Activated CD4-positive, alpha-beta T cell treated with anti-CD3 and anti-CD28 coated beads for 36 hours (primary cell): ENCODE results near the gene ABCA7. TPM values are rescaled to one million over a fixed set of nuclear protein-coding genes. Genes with fewer than 3 reads are reported as not detected.
A peak's percentile ranks its signal among the peaks of the same experiment; 100 is the strongest.
"Not testable (repeated sequence)": the region's sequence is repeated elsewhere in the genome, so short reads cannot be mapped to it uniquely, and the experiment has no call there.

Experiments used
- ATAC-seq: fragments of 200-7000 bp; cut with Tn5 transposase; one replicate; pipeline ENCODE4 v1.10.0; 2021; ENCODE audit warnings: mild to moderate bottlenecking, moderate library complexity
- CTCF ChIA-PET: fragments of 350-600 bp; sonication (Branson Sonifier 250); formaldehyde crosslinking; loops from one replicate; lab custom pipeline; 2021; ENCODE audit warnings: antibody characterized with exemption; lab: Charles Lee
- POLR2A ChIA-PET: fragments of 350-600 bp; sonication (Branson Sonifier 250); formaldehyde crosslinking; loops from one replicate; lab custom pipeline; 2021; ENCODE audit warnings: antibody characterized with exemption, inconsistent platforms; lab: Charles Lee
- DNase-seq: peaks from one replicate; pipeline ENCODE4 v3.0.0-alpha.2; 2020
- H3K27ac Mint-ChIP-seq: one replicate; pipeline ENCODE4 v1.8.0; 2021; ENCODE audit warnings: mixed read lengths
- H3K27me3 Mint-ChIP-seq: one replicate; pipeline ENCODE4 v1.8.0; 2021; ENCODE audit warnings: mixed read lengths
- H3K36me3 Mint-ChIP-seq: one replicate; pipeline ENCODE4 v1.8.0; 2021; ENCODE audit warnings: low read depth, mixed read lengths
- H3K4me1 Mint-ChIP-seq: one replicate; pipeline ENCODE4 v1.8.0; 2021; ENCODE audit warnings: mixed read lengths
- H3K4me3 Mint-ChIP-seq: one replicate; pipeline ENCODE4 v1.8.0; 2021; ENCODE audit warnings: mild to moderate bottlenecking, moderate library complexity, mixed read lengths
- H3K9me3 Mint-ChIP-seq: one replicate; pipeline ENCODE4 v1.8.0; 2021; ENCODE audit warnings: low read depth, mixed read lengths
- intact Hi-C, 2 experiments: fragments of 100-400 bp; cut with DNase I in 1 of 2; cut with micrococcal nuclease in 1 of 2; formaldehyde crosslinking; loops; one replicate each; pipeline versions ENCODE4 v1.14.2 to v1.15.1; 2022 to 2024; cut with DNase I, micrococcal nuclease
- total RNA-seq, 2 experiments: library from RNA; stranded (reverse); gene quantifications; one replicate each; pipeline ENCODE4 v1.2.3, GENCODE V29; 2021

ABCA7 gene
- total RNA-seq, 2 experiments from 2014 or later = 14.4 to 16.9 TPM

- Mint-ChIP-seq H3K4me3 (no peak overlapping the region), H3K27me3 (no peaks in the 10 kb centered on the region), H3K36me3 (peaks cover 18% of the 10 kb centered on the region), H3K9me3 (no peaks in the 10 kb centered on the region), H3K27ac (no peak overlapping the region), H3K4me1 (peaks cover 10% of the 10 kb centered on the region)
- CTCF ChIA-PET = interaction anchor here (0.6 kb wide), 1 partner anchor 88 kb away, joined by 3 read pairs; no protein-coding TSS in a partner anchor
- POLR2A ChIA-PET = interaction anchor here (0.6 kb wide), 1 partner anchor 757 kb away, joined by 6 read pairs; no protein-coding TSS in a partner anchor
- intact Hi-C loops = loop anchor here (5.0 kb wide), 1 partner anchor 82 kb away; no protein-coding TSS in a partner anchor
- DNase-seq (no peak), ATAC-seq (no peak)
Measured at GRCh38 chr19:1109697-1110671, 70.1 kb downstream of the ABCA7 start.

GRCh38 chr19:1110809-1111640, 71.1 kb downstream of the ABCA7 start:
- CTCF ChIA-PET = no interaction called here

GRCh38 chr19:1111641-1112267, 71.8 kb downstream of the ABCA7 start:
- POLR2A ChIA-PET = interaction anchor here (1.3 kb wide), 1 partner anchor 157 kb away, joined by 3 read pairs; no protein-coding TSS in a partner anchor

More at GRCh38 chr19:1110809-1111640, 71.1 kb downstream of the ABCA7 start:
- Mint-ChIP-seq H3K4me3 (no peak overlapping the region), H3K9me3 (no peaks in the 10 kb centered on the region), H3K27me3 (no peaks in the 10 kb centered on the region), H3K4me1 (peaks cover 4% of the 10 kb centered on the region), H3K27ac (no peak overlapping the region), H3K36me3 (peaks cover 14% of the 10 kb centered on the region)
- ATAC-seq = no peak
- DNase-seq = no peak
- POLR2A ChIA-PET = interaction anchor here (1.3 kb wide), 1 partner anchor 158 kb away, joined by 3 read pairs; no protein-coding TSS in a partner anchor
- intact Hi-C loops = loop anchor here (5.0 kb wide), 1 partner anchor 81 kb away; no protein-coding TSS in a partner anchor

GRCh38 chr19:1112268-1113029, 72.5 kb downstream of the ABCA7 start:
- Mint-ChIP-seq H3K9me3 (no peaks in the 10 kb centered on the region), H3K27me3 (no peaks in the 10 kb centered on the region), H3K4me1 (no peaks in the 10 kb centered on the region), H3K36me3 (peaks cover 11% of the 10 kb centered on the region), H3K4me3 (no peak overlapping the region), H3K27ac (no peak overlapping the region)
- ATAC-seq (no peak), DNase-seq (no peak)
- intact Hi-C loops = loop anchor here (1.0 to 5.0 kb wide), 2 partner anchors 80 to 128 kb away; no protein-coding TSS in a partner anchor
- ChIA-PET POLR2A (interaction anchor here (1.1 to 1.3 kb wide), 2 partner anchors 45 to 156 kb away, joined by 3 read pairs; partner anchors contain the start of gene ARHGAP45), CTCF (interaction anchor here (0.7 to 2.7 kb wide), 7 partner anchors 11 to 128 kb away, joined by 4 to 23 read pairs (median 5); partner anchors contain the start of gene ATP5F1D)

More at GRCh38 chr19:1111641-1112267, 71.8 kb downstream of the ABCA7 start:
- Mint-ChIP-seq H3K27me3 (no peaks in the 10 kb centered on the region), H3K9me3 (no peaks in the 10 kb centered on the region), H3K4me1 (peaks cover 2% of the 10 kb centered on the region), H3K36me3 (peaks cover 12% of the 10 kb centered on the region), H3K27ac (no peak overlapping the region), H3K4me3 (no peak overlapping the region)
- intact Hi-C loops = loop anchor here (5.0 kb wide), 1 partner anchor 81 kb away; no protein-coding TSS in a partner anchor
- CTCF ChIA-PET = interaction anchor here (2.7 kb wide), 1 partner anchor 81 kb away, joined by 23 read pairs; no protein-coding TSS in a partner anchor
- no peak for ATAC-seq
- no peak for DNase-seq

GRCh38 chr19:1113030-1113985, 73.4 kb downstream of the ABCA7 start:
- H3K27ac Mint-ChIP-seq = no peak overlapping the region

GRCh38 chr19:1113986-1114483, 74.1 kb downstream of the ABCA7 start:
- intact Hi-C loops = loop anchor here (1.0 to 5.0 kb wide), 2 partner anchors 78 to 126 kb away; no protein-coding TSS in a partner anchor
- DNase-seq = no peak
- no peak for ATAC-seq
- no peaks in the 10 kb centered on the region for H3K27me3 Mint-ChIP-seq
- H3K36me3 Mint-ChIP-seq = peaks cover 15% of the 10 kb centered on the region
- no peak overlapping the region for H3K27ac Mint-ChIP-seq
- H3K4me1 Mint-ChIP-seq = no peaks in the 10 kb centered on the region
- POLR2A ChIA-PET = interaction anchor here (1.0 kb wide), 1 partner anchor 20 kb away, joined by 3 read pairs; no protein-coding TSS in a partner anchor
- CTCF ChIA-PET = interaction anchor here (0.6 to 2.7 kb wide), 12 partner anchors 9 to 130 kb away, joined by 3 to 23 read pairs (median 4); partner anchors contain the start of gene ATP5F1D
- no peak overlapping the region for H3K4me3 Mint-ChIP-seq
- no peaks in the 10 kb centered on the region for H3K9me3 Mint-ChIP-seq

More at GRCh38 chr19:1113030-1113985, 73.4 kb downstream of the ABCA7 start:
- Mint-ChIP-seq H3K36me3 (peaks cover 13% of the 10 kb centered on the region), H3K4me1 (no peaks in the 10 kb centered on the region), H3K4me3 (no peak overlapping the region), H3K9me3 (no peaks in the 10 kb centered on the region), H3K27me3 (no peaks in the 10 kb centered on the region)
- ChIA-PET CTCF (interaction anchor here (0.6 to 2.7 kb wide), 16 partner anchors 10 to 702 kb away, joined by 3 to 23 read pairs (median 4); partner anchors contain the start of gene ATP5F1D), POLR2A (interaction anchor here (0.8 to 1.1 kb wide), 4 partner anchors 10 to 151 kb away, joined by 3 to 5 read pairs (median 3); partner anchors contain the start of gene ARHGAP45)
- DNase-seq (peak; percentile 94), ATAC-seq (peak; percentile 89)
- intact Hi-C loops = loop anchor here (1.0 to 5.0 kb wide), 2 partner anchors 79 to 127 kb away; no protein-coding TSS in a partner anchor

- H3K4me1 Mint-ChIP-seq, H3K27ac Mint-ChIP-seq, ATAC-seq, DNase-seq, H3K9me3 Mint-ChIP-seq, H3K27me3 Mint-ChIP-seq, H3K4me3 Mint-ChIP-seq, CTCF ChIA-PET: not testable (repeated sequence)
- POLR2A ChIA-PET = interaction anchor here (0.6 kb wide), 1 partner anchor 19 kb away, joined by 3 read pairs; no protein-coding TSS in a partner anchor
- intact Hi-C loops = loop anchor here (5.0 kb wide), 1 partner anchor 78 kb away; no protein-coding TSS in a partner anchor
- peaks cover 15% of the 10 kb centered on the region for H3K36me3 Mint-ChIP-seq
Measured at GRCh38 chr19:1114728-1115127, 74.8 kb downstream of the ABCA7 start.
